NOMO-1 treated with DMSO at 0.1 percent for 48 hours (cell line): ENCODE data around the gene TNFAIP2.

Experiments
- DNase-seq: peaks from one replicate; lab custom pipeline; 2025; ENCODE audit not compliant: unreplicated experiment; lab: John Stamatoyannopoulos, UW

Gene TNFAIP2

GRCh38 chr14:103093856-103094405 is 29.3 kb upstream of the TNFAIP2 start:
- DNase-seq = no peak

DNA sequence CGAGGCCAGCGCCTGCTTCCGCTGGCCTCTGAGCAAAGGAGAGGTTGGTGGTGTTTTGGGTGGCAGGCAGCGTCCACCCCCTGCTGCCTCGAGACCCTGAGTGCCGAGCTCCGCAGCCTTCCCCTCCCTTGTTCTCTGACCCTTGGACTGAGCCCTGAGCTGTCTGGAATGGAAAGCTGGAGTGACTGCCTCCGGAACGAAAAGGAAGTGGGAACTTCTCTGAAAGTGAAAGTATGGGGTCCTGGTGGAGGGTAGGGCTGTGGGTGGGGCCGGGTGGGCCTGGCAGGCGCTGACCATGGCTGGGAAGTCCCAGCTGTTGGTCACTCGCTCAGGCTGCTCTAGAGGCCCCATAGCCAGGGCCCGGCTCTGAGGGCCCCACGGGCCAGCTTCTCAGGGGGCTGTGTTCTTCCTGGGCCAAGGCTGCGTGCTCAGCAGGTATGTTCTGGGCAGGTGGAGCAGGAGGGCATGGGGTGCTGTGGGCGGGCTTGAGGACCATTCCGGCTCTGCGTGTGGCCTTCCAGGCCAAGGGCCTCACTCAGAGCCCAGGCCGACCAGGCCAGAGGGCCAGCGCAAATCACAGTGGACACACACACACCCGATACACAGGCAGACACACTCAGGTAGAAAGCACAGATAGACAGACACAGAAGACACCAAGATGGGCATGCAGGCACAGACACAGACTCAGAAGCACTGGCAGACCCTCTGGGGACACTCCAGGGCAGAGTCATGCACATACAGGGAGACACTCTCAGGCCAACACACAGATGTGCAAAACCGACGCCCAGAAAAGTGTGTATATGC is 28.7 kb upstream of the TNFAIP2 start, which contains the start of gene EXOC3L4:
Gene EXOC3L4 (plus strand): TSS at position 320 of the 804 bp plus-strand sequence. CDS start 5,495 bp downstream, outside the sequence.
- no peak for DNase-seq

DNA sequence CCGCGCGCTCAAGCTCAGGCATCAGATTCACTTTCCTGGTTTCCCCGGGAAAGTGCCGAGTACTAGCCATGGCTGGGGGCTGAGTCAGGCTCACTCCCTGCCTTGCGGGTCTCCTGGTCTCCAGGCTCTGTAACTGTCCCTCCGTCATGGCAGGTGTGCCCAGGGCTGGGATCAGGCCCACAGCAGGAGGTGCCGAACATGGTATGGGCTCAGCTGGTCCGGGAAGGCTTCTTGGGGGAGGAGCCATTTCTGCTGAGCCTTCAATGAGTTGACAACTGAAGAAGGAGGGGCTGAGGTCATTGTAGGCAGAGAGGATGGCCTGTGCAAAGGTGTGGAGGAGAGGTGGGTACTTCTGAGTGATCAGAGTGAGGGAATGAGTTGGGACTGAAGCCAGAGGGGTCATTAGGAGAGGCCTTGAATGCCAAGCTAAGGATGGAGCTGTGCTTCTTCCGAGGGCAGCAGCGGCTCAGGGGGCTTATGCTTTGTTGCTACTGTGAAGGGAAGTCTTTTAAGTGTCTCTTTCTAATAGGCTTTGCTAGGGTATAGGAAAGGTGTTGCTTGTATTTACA is 28.0 kb upstream of the TNFAIP2 start:
- no peak for DNase-seq

DNA sequence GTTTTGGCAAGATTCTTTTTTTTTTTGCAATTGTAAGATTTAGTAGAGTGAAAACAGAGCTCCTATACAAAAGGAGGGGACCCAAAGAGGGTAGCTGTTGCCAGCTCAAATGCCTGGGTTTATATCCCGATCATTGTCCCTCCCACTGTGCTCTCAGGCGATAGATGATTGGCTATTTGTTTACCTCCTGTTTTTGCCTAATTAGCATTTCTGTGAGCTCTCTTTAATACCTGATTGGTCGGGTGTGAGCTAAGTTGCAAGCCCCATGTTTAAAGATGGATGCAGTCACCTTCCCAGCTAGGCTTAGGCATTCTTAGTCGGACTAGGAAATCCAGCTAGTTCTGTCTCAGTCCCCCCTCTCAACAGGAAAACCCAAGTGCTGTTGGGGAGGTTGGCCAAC is 26.9 kb upstream of the TNFAIP2 start:
- DNase-seq = no peak

- DNase-seq = no peak
Observed at GRCh38 chr14:103097244-103097993, 25.8 kb upstream of the TNFAIP2 start.

DNA sequence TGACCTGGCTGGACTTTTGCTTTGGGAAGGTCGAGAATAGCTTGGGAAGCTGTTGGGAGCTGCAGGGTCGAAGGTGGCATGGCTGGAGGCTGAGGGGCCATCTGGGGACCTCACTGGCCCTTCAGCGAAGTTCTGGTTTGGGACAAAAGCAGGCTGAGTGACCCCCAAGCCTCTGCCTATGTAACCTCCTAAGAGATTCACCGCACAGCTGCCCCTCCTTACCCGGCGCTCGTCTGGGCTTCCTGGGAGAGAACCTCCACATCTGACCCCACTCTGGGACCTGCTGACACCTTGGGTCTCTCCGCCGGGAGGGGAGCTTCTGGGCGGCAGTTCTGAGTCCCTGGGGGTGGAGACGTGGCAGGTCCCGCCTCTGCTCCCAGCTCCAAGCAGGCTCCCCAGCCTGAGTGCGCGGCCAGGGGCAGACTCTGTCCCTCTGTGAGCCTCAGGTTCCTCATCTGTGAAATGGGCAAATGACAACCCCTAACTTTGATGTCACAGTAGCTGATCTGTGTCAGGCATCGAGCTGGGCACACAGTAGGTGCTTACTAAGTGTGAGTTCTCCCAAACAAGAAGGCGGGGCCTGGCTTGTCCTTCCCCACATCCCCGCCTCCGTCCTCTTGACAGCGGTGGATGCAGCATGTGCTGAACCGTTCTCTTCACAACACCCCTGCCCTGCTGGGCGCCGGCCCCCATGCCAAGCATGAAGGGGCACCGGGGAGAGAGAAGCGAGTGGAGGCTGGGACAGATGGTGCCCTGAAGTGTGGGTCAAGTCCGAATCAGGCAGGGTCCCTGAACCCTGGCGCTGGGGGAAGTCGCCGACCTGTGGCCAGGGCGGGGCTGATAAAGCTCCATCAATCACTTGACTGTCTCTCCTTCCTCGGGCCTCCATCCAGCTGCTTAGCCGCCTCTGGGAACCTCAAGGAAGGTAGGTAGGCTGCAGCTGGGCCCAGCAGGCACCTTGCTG is 25.0 kb upstream of the TNFAIP2 start:
- DNase-seq = no peak

DNA sequence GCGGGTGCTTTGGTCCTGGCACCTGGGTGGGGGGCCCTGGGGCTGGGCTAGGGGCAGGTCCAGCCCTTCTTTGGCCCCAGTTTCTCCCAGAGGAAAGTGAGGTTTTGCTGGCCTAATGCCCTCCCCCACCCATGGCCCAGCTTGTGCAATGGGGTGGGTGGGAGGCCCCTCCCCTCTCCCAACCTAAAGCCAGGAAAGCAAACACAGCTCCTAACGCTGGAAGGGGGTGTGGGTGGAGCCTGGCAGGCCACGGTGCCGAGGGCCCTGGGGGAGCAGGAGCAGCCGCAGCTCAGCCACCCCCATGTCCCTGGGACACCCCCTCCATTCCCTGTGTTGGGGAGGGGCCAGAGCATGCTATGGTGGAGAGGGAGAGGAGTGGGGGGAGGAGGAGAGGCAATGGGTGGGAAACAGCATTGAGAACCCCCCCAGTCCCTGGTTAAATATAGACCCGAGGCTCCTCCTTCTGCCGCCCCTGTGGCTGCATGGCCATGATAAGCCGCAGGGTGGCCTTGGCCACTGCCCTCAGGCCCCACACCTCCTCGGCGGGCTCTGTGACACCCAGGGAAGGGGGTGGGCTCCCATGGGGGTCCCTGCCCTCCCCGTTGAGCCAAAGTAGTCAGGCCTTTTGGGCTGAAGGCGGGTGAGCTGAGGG is 24.1 kb upstream of the TNFAIP2 start:
- no peak for DNase-seq

GRCh38 chr14:103099733-103100280 is 23.5 kb upstream of the TNFAIP2 start:
- DNase-seq = no peak

DNA sequence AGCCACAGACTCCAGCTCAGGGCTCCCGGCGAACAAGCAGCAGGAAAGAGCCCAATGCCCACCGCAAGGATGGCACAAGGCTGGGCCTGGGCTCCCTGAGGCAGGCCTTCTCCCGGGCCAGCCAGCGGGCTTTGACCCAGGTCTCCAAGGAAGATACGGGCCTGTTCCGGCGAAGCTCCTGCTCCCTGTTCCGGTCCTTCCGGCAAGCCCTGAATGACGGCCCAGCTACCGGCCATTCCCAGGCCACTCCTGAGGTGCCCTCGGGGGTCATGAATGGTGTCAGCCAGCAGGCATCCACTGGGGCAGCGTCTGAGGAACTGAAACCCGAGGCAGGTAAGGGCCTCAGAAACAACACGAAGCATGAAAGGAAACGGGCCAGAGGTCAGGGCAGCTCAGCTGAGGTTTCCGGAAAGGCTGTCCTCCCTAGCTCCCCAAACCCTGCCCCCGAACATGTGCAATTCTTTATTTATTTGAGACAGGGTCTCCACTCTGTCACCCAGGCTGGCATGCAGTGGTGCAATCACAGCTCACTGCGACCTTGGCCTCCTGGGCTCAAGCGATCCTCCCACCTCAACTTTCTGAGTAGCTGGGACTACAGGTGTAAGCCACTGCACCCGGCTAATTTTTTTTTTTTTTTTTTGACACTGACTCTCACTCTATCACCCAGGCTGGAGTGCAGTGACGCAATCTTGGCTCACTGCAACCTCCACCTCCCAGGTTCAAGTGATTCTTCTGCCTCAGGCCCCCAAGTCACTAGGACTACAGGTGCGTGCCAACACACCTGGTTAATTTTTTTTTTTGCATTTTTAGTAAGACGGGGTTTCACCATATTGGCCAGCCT is 22.8 kb upstream of the TNFAIP2 start:
- DNase-seq = no peak

- DNase-seq = no peak
Observed at GRCh38 chr14:103101257-103101962, 21.9 kb upstream of the TNFAIP2 start.

- no peak for DNase-seq
Observed at GRCh38 chr14:103101963-103102688, 21.1 kb upstream of the TNFAIP2 start.

DNA sequence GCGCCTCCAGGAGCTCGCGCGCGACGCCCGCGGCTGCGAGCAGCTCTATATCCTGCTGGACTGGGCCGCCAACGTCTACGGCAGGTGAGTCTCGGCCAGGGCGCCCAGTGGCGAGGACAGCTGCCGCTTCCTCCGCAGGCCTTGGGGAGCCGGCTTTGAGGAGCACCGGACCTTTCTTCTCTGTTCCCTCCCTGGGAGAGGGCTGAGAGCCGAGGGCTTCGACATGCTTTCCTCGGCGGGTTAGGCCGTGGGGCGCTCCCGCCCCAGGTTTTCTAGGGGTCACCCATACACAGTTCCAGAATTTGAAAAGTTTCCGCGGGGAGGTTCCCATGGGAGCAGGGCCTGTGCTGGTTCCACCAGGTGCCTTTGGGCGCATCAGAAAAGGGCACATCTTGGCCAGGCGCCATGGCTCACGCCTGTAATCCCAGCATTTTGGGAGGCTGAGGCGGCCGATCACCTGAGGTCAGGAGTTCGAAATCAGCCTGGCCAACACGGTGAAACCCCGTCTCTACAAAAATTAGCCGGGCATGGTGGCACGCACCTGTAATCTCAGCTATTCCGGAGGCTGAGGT is 20.5 kb upstream of the TNFAIP2 start:
- DNase-seq = no peak

DNA sequence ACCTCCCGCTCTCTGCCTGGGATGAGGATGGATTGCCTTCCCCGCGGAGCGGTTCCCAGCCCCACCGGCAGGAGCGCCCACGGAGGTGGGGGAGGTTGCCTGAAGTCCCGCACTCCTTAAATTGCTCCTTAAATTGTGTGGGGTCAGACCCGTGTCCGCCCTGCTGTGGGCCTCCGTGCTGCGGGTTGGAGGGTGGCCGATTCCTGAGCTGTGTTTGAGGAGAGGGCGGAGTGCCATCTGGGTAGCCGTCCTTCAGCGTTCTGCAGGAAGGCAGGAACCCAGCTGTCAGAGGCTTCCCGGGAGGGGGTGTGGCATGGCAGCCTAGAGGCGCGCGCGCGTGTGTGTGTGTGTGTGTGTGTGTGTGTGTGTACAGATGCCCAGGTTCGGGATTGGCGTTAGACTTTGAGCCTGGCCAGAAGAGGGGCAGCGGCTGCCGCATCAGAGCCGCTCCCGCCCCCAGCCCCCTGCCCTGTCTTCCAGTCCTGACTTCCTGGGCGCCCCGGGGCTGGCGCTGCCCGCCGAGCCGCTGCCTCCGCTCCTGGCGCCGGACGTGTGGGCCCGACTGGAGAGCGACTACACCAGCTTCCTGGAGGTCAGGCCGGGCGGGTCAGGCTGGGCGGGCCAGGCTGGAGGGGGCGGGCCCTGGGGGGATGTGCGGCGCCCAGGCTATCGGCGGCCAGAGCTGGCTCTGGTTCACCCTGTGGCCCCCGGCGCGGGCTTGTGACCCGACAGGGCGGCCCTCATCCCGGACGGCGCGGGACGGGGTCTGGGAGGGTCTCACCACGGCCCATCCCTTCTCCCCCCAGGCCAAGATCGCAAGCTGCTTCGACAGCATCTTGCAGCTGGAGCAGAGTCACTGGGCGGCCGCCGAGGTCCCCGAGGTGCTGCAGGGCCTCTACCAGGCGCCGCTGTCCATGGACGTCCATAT is 19.5 kb upstream of the TNFAIP2 start:
- no peak for DNase-seq

GRCh38 chr14:103104389-103104653 is 18.9 kb upstream of the TNFAIP2 start:
- no peak for DNase-seq

- DNase-seq = peak; percentile 39
Observed at GRCh38 chr14:103104654-103105452, 18.4 kb upstream of the TNFAIP2 start.
